ENCODE results near the gene MAP3K4.

Gene MAP3K4

DNA sequence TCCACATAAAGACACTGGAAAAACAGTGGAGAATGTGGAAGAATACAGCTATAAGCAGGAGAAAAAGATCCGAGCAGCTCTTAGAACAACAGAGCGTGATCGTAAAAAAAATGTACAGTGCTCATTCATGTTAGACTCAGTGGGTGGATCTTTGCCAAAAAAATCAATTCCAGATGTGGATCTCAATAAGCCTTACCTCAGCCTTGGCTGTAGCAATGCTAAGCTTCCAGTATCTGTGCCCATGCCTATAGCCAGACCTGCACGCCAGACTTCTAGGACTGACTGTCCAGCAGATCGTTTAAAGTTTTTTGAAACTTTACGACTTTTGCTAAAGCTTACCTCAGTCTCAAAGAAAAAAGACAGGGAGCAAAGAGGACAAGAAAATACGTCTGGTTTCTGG lies 57.1 kb downstream of the MAP3K4 start:
- no peak for DNase-seq

DNA sequence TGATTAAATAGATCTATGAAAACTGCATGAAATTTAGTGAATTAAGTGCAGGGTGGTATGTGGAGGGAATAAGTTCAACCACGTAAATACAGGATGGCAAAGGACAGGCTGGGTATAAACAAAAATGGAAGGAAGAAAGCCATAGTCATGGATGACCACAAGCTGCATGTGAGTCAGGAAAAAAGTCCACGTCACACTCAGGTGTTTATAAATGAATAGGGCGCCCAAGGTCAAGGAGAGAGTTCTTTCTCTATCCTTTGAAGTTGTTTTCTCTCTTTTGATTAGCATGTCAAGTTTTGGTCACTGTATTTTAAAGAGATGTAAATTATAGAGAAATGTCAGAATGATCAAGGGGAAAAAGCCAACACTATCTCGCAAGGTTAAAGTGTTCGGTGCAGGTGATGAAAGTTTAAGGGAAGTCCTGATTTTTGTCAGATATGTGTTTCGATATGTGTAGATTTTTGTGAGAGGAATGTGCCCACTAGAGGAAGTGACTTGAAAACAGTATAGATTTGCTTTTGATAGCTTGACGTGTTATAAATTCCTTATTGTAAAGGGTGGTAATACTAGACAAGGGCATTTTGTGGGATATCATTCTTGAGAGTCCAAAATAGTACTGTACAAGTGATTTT lies 58.7 kb downstream of the MAP3K4 start:
- no peak for DNase-seq

DNA sequence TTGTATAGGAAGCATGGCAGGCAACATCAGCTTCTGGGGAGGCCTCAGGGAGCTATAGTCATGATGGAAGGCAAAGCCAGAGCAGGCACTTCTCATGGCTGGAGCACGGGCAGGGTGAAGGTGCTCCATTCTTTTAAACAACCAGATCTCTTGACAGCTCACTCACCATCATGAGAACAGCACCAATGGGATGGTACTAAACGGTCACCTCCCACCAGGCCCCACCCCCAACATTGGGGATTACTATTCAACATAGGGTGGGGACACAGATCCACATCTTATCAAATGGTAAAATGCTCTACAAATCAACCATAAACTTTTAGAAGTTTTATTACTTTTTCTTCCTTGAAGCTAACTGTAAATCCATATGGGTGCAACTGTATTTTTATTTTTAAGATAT lies 61.5 kb downstream of the MAP3K4 start:
- no peak for DNase-seq

DNA sequence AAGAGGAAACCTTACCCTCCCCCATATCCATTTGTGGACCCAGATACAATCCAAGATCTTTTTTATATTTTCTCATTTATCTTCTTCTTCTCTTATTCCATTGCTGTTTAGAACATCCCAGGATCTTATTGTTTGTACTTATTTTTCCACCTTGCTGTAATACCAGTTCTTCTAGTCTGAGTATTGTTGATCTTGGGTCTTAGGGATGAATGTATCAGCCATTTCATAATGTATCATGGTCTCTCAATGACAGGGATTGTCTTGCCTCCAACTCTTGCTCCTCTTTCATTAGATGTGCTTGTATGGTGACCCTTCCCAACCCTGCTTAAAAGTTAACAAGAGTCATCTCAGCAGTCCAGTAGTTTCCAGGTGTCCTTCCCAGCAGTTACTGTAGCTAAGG lies 63.3 kb downstream of the MAP3K4 start:
- no peak for DNase-seq

DNA sequence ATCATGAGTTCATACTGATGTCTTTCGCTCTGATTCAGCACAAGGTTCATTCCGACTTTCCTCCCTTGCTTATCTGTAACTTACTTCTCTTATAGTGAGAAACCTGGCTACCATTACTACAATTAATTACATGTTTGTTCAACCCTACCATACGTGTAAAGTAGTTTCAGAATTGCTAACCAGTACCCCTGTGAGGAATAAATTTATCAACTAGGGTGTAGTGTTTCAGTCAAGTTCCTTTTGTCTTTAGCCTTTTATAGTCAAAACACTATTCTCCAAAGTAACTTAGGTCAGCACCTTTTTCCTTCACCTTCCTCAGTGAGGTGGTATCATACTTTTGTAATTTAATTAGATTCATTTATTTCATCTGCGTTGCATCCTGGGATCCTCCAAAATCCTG lies 64.9 kb downstream of the MAP3K4 start:
- DNase-seq = no peak

DNA sequence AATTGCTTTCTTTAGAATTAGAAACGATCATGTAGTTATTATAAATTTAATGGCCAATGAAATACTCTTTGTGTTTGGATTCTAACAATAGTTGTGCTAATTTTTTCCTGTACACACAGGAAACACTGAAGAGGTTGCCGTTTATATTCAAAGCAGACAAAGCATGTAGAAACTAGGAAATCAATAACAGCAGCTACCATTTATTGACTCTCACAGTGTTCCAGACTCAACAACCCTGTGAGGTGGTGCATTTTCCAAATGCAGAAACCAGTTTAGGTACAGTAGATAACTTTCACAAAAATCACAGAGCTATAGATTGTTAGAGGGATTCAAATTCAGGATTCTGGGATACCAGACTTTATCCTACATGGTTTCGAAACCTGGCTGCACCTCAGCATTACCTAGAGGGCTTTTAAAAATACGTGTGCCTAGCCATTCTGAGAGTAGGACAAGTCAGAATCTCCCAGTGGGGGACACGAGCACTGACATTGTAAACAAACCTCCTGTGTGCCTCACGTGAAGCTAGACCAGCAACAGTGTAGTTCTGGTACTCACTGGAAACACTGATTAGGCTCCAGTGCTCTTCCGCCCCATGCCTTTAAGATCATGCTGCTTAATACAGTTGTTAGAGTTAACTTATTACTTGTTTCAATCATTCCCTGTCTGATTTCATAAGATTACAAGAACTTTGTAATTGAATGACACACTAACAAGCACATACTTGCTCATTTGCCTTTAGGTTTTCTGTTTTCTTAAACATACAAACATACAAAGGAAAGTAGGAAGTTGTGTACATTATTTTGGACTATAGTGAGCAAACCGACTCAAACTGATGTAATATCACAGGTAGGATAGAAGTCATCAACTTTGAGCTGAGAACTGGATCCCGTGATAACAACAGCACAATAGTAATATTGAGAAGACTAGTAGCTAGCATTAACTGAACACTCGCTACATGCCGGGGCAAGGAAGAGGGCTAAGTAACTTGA lies 65.8 kb downstream of the MAP3K4 start:
- DNase-seq = no peak

DNA sequence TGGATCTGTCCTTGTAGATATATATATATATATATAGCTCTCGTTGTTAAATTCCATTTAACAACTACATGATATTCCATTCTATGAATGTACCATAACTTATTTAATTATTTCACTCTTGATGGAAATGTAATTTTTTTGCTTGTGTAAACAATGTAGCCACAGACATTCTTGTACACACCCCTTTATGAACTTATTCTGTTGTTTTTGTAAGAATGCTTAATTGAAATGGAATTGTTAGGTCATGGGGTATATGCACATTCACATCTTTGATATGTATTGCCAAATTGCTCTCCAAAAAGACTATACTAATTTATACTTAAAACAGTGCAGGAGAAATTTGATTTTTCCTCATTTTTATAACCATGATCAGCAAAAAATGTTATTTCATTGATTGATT lies 67.2 kb downstream of the MAP3K4 start:
- DNase-seq = no peak

DNA sequence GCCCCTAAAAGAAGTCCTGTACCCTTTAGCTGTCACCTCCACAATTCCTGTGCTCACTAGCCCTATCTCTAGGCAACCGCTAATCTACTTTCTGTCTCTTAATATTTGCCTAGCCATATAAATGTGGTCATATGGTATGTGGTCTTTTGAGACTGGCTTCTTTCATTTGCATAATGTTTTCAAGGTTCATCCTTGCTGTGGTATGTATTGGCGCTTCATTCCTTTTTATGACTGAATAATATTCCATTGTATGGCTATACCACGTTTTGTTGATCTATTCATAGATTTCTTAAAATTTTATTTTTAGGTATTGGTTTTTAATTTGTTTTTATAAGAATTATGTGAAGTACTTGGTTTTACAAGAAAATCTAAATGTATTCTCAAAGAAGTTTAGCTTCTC lies 70.0 kb downstream of the MAP3K4 start:
- DNase-seq = no peak

DNA sequence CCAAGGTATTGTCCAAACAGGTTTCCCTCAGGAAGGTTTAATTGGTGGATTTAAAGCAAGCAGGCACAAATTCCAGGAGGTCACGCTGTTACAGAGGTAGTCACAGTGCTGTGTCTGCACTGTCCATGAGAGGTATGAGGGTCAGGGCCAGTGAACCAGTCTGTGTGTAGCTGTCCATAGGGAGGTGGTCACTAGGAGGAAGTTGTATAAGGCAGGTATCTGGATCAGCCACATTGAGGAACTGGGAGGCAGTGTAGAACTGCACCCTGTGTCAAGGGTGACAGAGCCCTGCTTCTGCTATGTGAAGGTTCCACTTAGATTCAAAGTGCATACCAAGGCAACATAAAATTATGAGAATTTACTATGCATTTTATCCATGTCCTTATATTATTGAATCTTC lies 73.3 kb downstream of the MAP3K4 start:
- no peak for DNase-seq

DNA sequence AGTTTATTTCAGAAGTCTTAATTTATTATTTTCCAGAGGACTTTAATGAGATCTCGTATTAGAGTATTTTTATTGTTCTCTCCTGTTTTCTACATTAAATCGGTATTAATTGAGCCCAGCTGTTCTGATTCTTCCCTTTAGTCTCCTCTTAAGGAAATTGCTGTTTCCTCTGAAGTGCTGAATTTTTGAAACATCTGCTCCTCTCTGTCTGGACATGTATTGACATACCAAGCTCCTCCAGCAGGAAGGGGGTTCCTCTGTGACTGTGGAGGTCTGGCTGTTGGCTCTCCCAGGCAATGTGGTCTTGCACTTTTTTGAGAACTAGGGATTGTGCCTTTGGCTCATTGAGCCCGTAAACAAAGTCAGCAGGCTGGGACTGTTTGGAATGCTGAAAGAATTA lies 74.9 kb downstream of the MAP3K4 start:
- no peak for DNase-seq

DNA sequence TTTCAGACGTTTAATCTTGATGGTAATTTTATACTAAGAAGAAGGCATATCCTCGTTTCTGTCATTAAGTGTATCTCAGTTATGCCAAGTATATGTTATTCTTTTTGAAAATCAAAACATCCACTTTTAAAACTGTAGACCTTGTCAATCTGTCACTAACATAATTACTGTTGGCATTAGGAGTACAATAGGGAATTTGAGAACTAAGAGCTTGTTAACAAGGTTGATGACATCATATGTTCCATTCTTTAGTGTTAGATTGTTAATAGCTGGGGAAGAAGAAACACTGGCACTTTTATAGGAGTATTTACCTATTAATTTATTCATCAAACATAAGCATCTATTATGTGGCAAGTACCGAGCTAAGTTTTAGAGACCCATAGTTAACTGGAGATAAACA lies 76.2 kb downstream of the MAP3K4 start:
- DNase-seq = no peak

DNA sequence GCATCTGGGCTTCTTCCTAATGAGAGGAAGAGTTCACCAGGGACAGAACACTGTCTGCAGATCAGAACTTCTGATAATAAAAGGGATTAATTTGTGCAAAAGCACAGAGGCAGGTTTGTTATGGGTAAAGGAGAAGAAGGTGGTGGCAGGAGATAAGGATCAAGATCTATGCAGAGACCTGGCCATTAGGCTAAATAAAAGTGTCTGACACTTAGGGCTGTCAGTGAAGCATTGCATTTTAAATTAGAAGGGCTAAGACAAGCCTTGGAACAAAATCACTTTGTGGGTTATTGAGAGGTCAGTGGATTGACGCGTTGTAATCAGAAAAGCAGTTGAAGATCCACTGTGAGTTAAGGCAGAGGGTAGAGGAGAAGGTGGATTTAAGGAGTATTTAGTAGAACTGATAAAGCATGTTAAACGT lies 76.8 kb downstream of the MAP3K4 start:
- DNase-seq = no peak

DNA sequence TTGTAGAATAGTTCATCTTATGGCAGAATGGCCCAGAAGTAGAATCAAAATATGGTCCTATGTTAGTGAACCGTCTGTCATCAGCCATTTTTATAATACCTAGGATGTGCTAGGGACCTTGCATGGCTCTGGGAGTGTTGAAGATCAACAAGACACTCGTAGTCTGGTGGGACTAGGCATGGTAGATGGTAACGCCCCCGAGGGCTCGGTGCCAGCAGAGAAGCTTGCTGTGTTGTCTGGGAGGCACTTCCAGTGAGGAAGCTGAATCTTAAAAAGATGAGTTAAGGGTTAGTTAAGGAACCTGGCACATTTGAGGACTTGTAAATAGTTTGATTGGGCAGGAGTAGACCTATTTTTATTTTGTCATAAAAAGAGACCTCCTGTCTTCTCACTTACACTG lies 82.4 kb downstream of the MAP3K4 start:
- DNase-seq = no peak

DNA sequence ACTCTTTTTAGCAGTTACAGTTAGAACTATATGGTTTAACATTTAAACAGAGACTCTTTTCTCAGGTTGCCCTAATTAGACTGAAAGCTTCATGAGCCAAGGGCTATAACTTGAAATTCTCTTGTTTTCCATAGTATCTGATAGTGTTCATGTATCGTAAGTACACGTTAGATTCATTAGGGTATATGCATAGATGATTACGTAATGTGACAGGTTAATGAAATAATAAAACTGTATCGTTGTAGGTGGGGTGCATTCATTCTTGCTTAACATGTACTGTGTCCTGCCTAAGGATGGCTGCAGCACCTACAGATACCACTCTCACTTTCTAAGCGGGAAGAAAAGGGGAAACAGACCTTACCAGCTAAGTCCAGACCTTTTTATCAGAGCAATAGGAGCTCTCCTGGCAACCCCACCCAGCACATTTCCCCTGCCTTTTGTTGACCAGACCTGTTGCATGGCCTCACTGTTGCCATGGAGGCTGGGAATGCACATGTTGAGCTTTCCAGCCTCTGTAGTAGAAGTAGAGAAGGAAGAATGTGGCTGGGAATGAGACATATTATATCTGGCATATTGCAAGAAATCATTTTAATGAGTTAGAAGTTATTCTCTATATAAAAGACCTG lies 83.0 kb downstream of the MAP3K4 start:
- DNase-seq = no peak

DNA sequence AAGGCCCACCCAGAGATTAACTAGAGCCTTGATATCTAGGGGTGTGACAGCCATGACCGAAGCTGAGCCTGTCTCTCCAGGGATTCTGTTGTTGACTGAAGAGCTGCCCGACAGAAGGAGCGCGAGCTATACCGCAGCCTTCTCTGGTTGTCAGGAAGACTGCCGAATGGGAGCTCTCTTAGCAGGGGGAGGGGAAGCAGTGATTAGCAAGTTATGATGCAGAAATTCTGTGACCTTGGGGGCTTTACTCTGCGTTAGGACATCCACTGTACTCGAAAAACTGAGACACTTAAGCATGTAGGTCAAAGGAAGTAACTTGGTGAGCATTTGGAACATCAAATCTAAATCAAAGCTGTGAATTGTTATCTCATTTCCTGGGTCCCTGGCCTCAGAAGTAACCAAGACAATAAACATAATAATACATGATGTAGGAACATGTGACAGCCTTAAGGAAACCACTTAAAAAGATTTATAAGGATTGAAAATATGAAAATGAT lies 84.7 kb downstream of the MAP3K4 start:
- DNase-seq = no peak

DNA sequence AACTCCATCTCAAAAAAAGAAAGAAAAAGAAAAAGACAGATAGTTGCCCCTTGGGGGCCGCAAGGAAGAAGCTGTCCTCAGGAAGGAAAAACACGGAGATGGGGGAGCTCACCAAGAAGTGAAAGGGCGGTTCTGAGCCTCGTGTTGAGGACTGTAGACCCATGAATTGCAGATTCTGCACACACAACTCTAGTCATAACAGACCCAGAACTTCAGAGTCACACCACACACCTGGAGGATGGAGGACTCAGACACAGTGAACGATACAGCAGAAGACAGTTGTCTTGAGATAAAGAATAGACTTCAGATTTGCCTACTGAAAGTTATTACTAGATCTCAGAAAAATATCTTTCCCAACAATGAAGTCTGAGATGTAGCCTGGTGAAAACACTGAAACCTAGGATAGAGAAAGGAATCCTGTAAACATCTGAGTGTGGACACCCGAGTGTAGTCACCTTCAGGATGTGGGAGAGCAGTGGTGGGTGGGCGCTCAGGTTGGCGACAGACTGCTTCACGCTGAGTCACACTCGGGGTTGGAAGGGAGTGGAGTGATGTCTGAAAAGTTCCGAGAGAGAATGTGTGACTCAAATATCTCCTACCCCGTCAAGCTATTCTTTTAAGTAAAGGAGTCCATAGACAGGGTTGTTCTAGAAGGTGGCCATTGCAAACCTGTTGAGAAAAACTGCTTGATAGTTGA lies 88.1 kb downstream of the MAP3K4 start:
- peak in 1 of 4 experiments; percentile 2 for DNase-seq

DNA sequence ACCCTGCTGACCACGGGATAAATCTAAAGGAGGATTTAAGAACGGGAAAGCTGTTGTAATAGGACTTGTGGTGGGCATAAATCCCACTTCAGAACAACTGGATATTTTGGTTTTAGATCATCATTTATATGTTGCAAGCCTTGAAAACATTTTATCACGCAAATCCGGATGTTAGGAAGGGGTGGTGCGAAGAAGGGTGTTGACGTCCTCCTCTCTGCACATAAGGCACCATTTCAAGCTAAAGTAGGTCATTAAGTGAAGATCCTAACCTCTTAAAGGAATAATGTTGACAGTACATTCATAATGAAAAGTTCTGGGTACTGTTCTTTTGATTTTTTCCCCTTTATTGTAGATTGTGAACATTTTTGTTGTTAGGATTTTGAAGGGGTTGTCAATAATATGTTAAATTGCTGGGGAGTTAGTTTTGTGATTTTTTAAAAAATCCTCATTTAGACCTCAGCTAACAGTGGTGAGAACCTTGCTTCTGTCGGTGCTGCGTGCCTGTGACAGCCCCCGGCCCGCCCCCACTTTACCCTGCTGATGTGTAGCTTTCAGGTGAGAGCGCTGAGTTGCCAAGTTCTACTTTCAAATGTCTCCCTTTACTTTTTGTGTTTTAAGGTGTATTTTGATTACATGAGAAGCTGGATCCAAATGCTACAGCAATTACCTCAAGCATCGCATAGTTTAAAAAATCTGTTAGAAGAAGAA lies 88.8 kb downstream of the MAP3K4 start:
- DNase-seq = no peak

DNA sequence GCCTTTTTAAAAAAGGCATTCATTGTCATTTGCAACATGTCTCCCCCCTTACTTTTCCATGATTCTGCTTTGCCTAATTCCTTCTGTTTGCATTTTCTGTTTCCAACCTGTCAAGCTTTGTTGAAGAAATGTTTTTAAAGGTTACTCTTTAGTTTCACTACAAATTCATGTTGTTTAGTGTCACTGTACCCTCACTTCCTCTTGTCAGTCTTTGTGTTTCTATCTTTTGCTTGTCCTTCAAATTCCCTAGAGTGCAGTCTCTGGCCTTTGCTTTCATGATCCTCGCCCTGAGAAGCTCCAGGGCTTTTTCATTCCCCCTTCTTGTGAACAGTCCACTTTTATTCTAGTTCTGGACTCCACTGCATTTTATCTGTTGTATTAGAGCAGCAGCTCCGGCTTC lies 90.6 kb downstream of the MAP3K4 start:
- no peak for DNase-seq

DNA sequence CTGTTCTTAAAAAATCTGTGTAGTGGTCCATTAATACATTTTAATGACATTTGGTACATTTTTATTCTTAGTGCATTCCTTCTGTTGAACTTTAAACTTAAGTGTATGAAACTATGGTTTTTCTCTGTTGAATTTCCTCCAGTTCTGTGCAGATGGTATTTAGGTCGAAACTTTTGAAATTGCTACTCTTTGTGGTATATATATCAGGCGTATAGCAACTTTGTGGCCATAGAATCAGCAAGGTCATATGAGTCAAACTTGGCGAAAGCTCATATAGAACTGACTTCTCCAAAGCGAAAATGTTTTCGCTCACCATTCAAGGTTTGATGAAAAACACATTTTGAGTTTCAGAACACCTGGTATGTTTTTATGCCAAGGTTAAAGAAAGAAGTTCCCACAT lies 93.7 kb downstream of the MAP3K4 start:
- DNase-seq = no peak

DNA sequence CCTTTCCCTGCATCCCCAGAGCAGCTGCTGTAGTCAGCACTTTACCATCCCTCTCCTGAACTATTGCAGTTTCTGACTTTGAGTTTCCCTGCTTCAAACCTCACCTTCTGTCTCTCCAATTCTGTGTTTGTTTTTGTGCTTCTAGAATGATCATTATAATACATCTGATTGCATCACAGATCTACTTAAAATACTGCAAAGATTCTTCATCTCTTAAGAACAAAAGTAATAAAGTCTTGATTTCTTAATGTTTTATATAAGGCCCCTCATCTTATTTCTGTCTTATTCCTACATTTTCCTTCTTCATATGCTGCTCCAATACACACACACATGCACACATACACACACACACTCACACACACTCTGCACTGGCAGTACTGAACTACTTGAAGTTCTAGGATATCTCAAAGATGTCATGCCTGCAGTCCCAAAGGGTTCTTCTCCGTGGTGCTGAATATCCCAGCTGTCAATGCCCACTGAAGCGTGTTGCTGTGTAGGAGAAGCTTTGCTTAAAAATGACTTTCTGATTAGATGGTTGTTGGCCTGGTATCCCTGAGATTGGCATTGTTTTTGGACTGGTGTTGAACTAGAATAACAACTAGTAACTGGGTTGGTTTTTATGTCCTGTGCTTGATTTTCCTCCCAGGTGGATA lies 97.2 kb downstream of the MAP3K4 start:
- no peak for DNase-seq

DNA sequence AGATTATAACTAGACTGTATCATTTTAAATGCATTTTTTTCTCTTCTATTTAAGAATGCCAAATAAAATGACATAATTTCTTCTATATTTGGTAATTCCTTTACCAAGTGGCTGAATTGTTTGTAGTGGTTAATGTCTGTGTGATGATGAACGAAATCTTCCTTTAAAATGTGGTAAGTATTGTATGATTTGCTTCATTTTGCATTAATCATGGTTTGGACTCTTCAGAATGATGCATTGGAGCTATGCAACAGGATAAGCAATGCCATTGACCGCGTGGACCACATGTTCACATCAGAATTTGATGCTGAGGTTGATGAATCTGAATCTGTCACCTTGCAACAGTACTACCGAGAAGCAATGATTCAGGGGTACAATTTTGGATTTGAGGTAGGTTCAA lies 99.6 kb downstream of the MAP3K4 start:
- DNase-seq = no peak

Data from activated CD4-positive, CD25-positive, alpha-beta regulatory T cell (primary cell).